OCI-LY7 (cell line): ENCODE measurements around the gene FBXL17. TPM values are rescaled to one million over a fixed set of nuclear protein-coding genes. Genes with fewer than 3 reads are reported as not detected.

Source experiments
- BruUV-seq: library from RNA; stranded (reverse); fragments of 400-500 nt; replicated peaks from 2 replicates; lab custom pipeline; 2021; lab: Mats Ljungman, UMichigan
- CTCF ChIA-PET: fragments of 300-600 bp; sonication (Branson Sonifier 250); formaldehyde crosslinking; loops from one replicate; lab custom pipeline; 2022; ENCODE audit warnings: antibody characterized with exemption; ENCODE audit not compliant: unreplicated experiment; lab: Charles Lee
- POLR2A ChIA-PET: fragments of 300-600 bp; sonication (Branson Sonifier 250); formaldehyde crosslinking; loops from one replicate; lab custom pipeline; 2022; ENCODE audit warnings: antibody characterized with exemption; lab: Charles Lee
- DNase-seq: peaks from one replicate; pipeline ENCODE4 v3.0.0-alpha.2; 2015; ENCODE audit warnings: low spot score
- H2AFZ ChIP-seq: fragments of 200-600 bp; sonication (generic), shearing (Covaris generic); 2 replicates; pipeline ENCODE4 v1.6.1; 2014; ENCODE audit warnings: mild to moderate bottlenecking, antibody characterized with exemption, low read length, moderate library complexity
- H3K27ac ChIP-seq: fragments of 200-600 bp; sonication (generic); 2 replicates; pipeline ENCODE4 v1.5.1; 2014; ENCODE audit warnings: mixed run types, low read depth, mild to moderate bottlenecking, moderate library complexity, low read length, inconsistent platforms; ENCODE audit not compliant: poor library complexity, severe bottlenecking
- H3K36me3 ChIP-seq: fragments of 200-600 bp; sonication (generic); 2 replicates; pipeline ENCODE4 v1.6.1; 2014; ENCODE audit warnings: mild to moderate bottlenecking, antibody characterized with exemption, low read length, moderate library complexity, mixed read lengths; ENCODE audit not compliant: insufficient read depth
- H3K4me1 ChIP-seq: fragments of 200-600 bp; sonication (generic); 2 replicates; pipeline ENCODE4 v1.5.1; 2014; ENCODE audit warnings: mild to moderate bottlenecking, low read length; ENCODE audit not compliant: insufficient read depth, poor library complexity, severe bottlenecking
- H3K4me2 ChIP-seq: fragments of 200-600 bp; sonication (generic); 2 replicates; pipeline ENCODE4 v1.6.1; 2014; ENCODE audit warnings: mild to moderate bottlenecking, low read length
- H3K4me3 ChIP-seq: fragments of 200-600 bp; sonication (generic); 2 replicates; pipeline ENCODE4 v1.5.1; 2014; ENCODE audit warnings: mild to moderate bottlenecking, low read depth, low read length; ENCODE audit not compliant: poor library complexity, severe bottlenecking
- H3K79me2 ChIP-seq: fragments of 200-600 bp; sonication (generic); 2 replicates; pipeline ENCODE4 v1.6.1; 2016; ENCODE audit warnings: low read depth, mild to moderate bottlenecking, low read length, moderate library complexity, mixed read lengths; ENCODE audit not compliant: insufficient read depth
- H3K9me2 ChIP-seq: fragments of 200-600 bp; sonication (generic); 2 replicates; pipeline ENCODE4 v1.6.1; 2016; ENCODE audit warnings: mild to moderate bottlenecking, low read length, mixed read lengths; ENCODE audit not compliant: insufficient read depth
- H3K9me3 ChIP-seq: fragments of 200-600 bp; sonication (generic); 2 replicates; pipeline ENCODE4 v1.6.1; 2014; ENCODE audit warnings: mild to moderate bottlenecking, mixed run types, low read length, mixed read lengths
- H4K20me1 ChIP-seq: fragments of 200-600 bp; sonication (generic); 2 replicates; pipeline ENCODE4 v1.6.1; 2014; ENCODE audit warnings: mild to moderate bottlenecking, antibody characterized with exemption, low read length, moderate library complexity, mixed read lengths; ENCODE audit not compliant: insufficient read depth
- CTCF ChIP-seq: fragments of 200-600 bp; sonication (generic); conservative IDR thresholded peaks from 2 replicates; pipeline ENCODE4 v1.5.1; 2014; ENCODE audit warnings: mild to moderate bottlenecking, antibody characterized with exemption, low read length, moderate library complexity, mixed read lengths
- EZH2phosphoT487 ChIP-seq: fragments of 200-600 bp; sonication (generic); IDR thresholded peaks from 2 replicates; pipeline ENCODE4 v1.6.1; 2018; ENCODE audit warnings: low read depth, borderline replicate concordance, mild to moderate bottlenecking, mixed run types, antibody characterized with exemption, low read length, moderate library complexity, mixed read lengths
- intact Hi-C: fragments of 100-400 bp; cut with micrococcal nuclease; formaldehyde crosslinking; loops from one replicate; pipeline ENCODE4 v1.10.0; 2022; ENCODE audit not compliant: unreplicated experiment
- total RNA-seq, 2 experiments: library from RNA; depleted of rRNA in 1 of 2; stranded (reverse); fragments of >200 nt in 1 of 2; shearing (Covaris generic) in 1 of 2; gene quantifications; 2 replicates each; pipeline ENCODE4 v1.2.3, GENCODE V29; 2014 to 2022

Gene FBXL17
- total RNA-seq, 2 experiments from 2014 or later: 10.2 to 21.6 TPM

DNA sequence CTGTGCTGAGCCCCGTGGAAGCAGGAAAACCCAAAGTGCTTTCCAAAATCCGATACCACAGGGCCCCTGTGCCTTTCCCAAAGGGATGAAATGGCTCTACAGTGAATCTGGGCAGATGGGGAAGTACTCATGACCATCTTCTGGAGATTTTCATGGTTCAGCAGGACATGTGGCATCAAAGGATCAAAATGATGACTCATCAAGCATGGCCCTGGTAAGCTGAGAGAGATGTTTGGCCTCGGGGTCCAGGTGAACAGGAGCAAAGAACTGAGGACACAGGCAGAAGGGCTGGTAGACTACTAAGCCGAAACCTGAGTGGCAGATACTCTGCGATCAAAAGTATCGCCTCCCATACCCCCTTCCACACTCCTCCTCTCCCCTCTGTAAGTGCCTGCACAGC lies 551.1 kb downstream of the FBXL17 start:
- Histone ChIP-seq H3K4me1 (no peaks in the 10 kb centered on the region), H3K9me2 (no peaks in the 10 kb centered on the region), H3K4me3 (no peak overlapping the region), H3K36me3 (no peaks in the 10 kb centered on the region), H3K9me3 (no peaks in the 10 kb centered on the region), H4K20me1 (no peaks in the 10 kb centered on the region), H2AFZ (no peak overlapping the region), H3K27ac (no peak overlapping the region), H3K79me2 (no peaks in the 10 kb centered on the region), H3K4me2 (no peak overlapping the region)
- no peak for DNase-seq
- intact Hi-C loops: no loop called here
- BruUV-seq: no TSS peak
- TF ChIP-seq CTCF (no peak), EZH2phosphoT487 (no peak)
- ChIA-PET CTCF (no interaction called here), POLR2A (no interaction called here)

GRCh38 chr5:107826311-107827000 lies 555.4 kb downstream of the FBXL17 start:
- Histone ChIP-seq H3K4me1 (no peaks in the 10 kb centered on the region), H3K27ac (no peak overlapping the region), H3K4me2 (no peak overlapping the region), H3K36me3 (no peaks in the 10 kb centered on the region), H3K9me2 (no peaks in the 10 kb centered on the region), H2AFZ (no peak overlapping the region), H3K4me3 (no peak overlapping the region), H3K9me3 (no peaks in the 10 kb centered on the region), H4K20me1 (no peaks in the 10 kb centered on the region), H3K79me2 (no peaks in the 10 kb centered on the region)
- POLR2A ChIA-PET: no interaction called here
- no peak for DNase-seq
- intact Hi-C loops: no loop called here
- TF ChIP-seq CTCF (no peak), EZH2phosphoT487 (no peak)
- CTCF ChIA-PET: no interaction called here
- no TSS peak for BruUV-seq

DNA sequence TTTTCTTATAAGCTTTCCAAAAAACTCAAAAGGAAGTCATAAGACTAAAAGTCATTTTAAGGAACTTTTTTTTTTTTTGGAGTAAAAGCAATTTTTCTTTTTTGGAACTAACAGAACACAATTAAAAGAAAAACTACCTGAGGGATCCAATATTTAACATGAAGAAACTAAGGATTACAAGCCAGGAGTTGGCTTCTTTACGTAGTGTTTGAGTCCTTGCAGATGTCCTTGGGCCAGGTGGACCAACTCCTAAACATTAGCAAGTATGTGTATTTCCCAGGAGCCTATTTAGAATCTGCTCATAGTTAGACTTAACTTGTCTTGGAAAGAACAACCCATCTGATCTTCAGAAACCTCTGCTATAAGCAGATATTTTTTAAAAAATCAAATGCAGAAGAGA lies 557.1 kb downstream of the FBXL17 start:
- Histone ChIP-seq H3K9me3 (no peaks in the 10 kb centered on the region), H3K79me2 (no peaks in the 10 kb centered on the region), H3K36me3 (no peaks in the 10 kb centered on the region), H3K4me3 (no peak overlapping the region), H4K20me1 (no peaks in the 10 kb centered on the region), H3K27ac (no peak overlapping the region), H3K4me1 (no peaks in the 10 kb centered on the region), H2AFZ (no peak overlapping the region), H3K9me2 (no peaks in the 10 kb centered on the region), H3K4me2 (no peak overlapping the region)
- ChIA-PET POLR2A (no interaction called here), CTCF (no interaction called here)
- TF ChIP-seq EZH2phosphoT487 (no peak), CTCF (no peak)
- no peak for DNase-seq
- intact Hi-C loops: no loop called here
- BruUV-seq: no TSS peak
